ENCODE measurements around the gene NRN1. TPM values are rescaled to one million over a fixed set of nuclear protein-coding genes. Genes with fewer than 3 reads are reported as not detected.

Gene NRN1
- 0.30 TPM for polyA plus RNA-seq (2013, experiment 1 of 2)
- polyA plus RNA-seq (2013, experiment 2 of 2), result 0.40 TPM

- Histone ChIP-seq H2BK15ac (ENCODE audit: low read depth, poor library complexity, severe bottlenecking) (no peak within 1 kb of the TSS), H2BK120ac (ENCODE audit: low read depth, low read length) (no peak within 1 kb of the TSS), H3K9ac (ENCODE audit: low read length) (peak within 1 kb of the TSS; percentile 90), H3K4me2 (ENCODE audit: low read length, poor library complexity, severe bottlenecking) (peak within 1 kb of the TSS; percentile 29), H3K18ac (ENCODE audit: low read depth in 1 of 2, low read length in 2 of 2) (no peak within 1 kb of the TSS), H3K14ac (ENCODE audit: low read length in 2 of 2) (no peak within 1 kb of the TSS), H3K27me3 (ENCODE audit: control insufficient read depth in 1 of 2, insufficient read depth in 1 of 2, low read length in 2 of 2) (peaks cover 62 to 82% of the 10 kb centered on the region in 2 experiments), H3K27ac (ENCODE audit: low read length, poor library complexity, severe bottlenecking) (no peak within 1 kb of the TSS), H3K36me3 (ENCODE audit: control insufficient read depth in 1 of 2, insufficient read depth in 2 of 2, low read depth in 1 of 2, low read length in 2 of 2) (peaks cover 0 to 2% of the 10 kb centered on the region in 2 experiments), H4K8ac (ENCODE audit: low read length) (no peak within 1 kb of the TSS), H2BK5ac (ENCODE audit: low read depth, low read length, poor library complexity, severe bottlenecking) (no peak within 1 kb of the TSS), H2BK12ac (ENCODE audit: low read length in 2 of 2) (no peak within 1 kb of the TSS), H3K23ac (ENCODE audit: low read length in 2 of 2) (no peak within 1 kb of the TSS), H2AFZ (ENCODE audit: low read depth, low read length) (no peak within 1 kb of the TSS), H2AK5ac (ENCODE audit: low read length, severe bottlenecking) (no peak within 1 kb of the TSS), H3K4me3 (ENCODE audit: insufficient read depth in 1 of 2, low read depth in 1 of 2, low read length in 2 of 2) (peak within 1 kb of the TSS; percentile 21 to 81), H3K79me1 (replicated peaks; ENCODE audit: low read length, poor library complexity, severe bottlenecking) (no peaks in the 10 kb centered on the region), H3K4me1 (ENCODE audit: control insufficient read depth, insufficient read depth, low read depth, low read length) (peaks cover 34% of the 10 kb centered on the region), H3K4ac (ENCODE audit: low read depth in 1 of 2, low read length in 2 of 2) (no peak within 1 kb of the TSS), H3K9me3 (ENCODE audit: control insufficient read depth, low read length) (no peaks in the 10 kb centered on the region), H4K91ac (ENCODE audit: low read length) (no peak within 1 kb of the TSS)
- WGBS, result 6% methylated on average over 33 of the region's 51 CpGs
- no peak for DNase-seq
These were observed at the start of gene NRN1 for GRCh38 chr6:6006428-6007365. NRN1 (minus strand) TSS chr6:6006925; CDS start chr6:6006749, 176 bp downstream.

DNA sequence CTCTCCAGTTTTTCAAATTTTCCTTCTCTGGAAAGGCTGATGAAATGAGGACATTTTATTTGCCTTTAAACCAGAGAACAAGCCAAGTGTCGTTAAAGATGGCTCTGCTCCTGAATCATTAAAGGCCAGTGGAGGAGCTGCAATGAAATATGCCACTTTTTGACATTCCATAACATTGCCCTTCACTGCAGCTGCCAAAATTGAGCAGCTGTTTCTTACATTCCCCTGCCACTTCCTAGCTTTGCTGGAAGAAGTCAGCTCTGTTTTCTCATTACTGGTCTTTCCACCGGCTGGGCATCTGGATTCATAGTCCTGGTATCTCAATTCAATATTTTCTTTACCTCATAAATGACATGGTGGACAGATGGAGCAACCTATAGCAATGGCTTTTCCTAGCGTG, 45.5 kb upstream of the NRN1 start:
- Histone ChIP-seq H3K23ac (ENCODE audit: low read length in 2 of 2) (no peak overlapping the region), H3K27ac (ENCODE audit: low read length, poor library complexity, severe bottlenecking) (no peak overlapping the region), H3K9ac (ENCODE audit: low read length) (no peak overlapping the region), H2BK5ac (ENCODE audit: low read depth, low read length, poor library complexity, severe bottlenecking) (no peak overlapping the region), H3K14ac (ENCODE audit: low read length in 2 of 2) (no peak overlapping the region), H3K4me3 (ENCODE audit: insufficient read depth in 1 of 2, low read depth in 1 of 2, low read length in 2 of 2) (no peak overlapping the region), H2BK15ac (ENCODE audit: low read depth, poor library complexity, severe bottlenecking) (no peak overlapping the region), H2AFZ (ENCODE audit: low read depth, low read length) (no peak overlapping the region), H3K79me1 (replicated peaks; ENCODE audit: low read length, poor library complexity, severe bottlenecking) (no peaks in the 10 kb centered on the region), H2BK12ac (ENCODE audit: low read length in 2 of 2) (no peak overlapping the region), H4K8ac (ENCODE audit: low read length) (no peak overlapping the region), H3K27me3 (ENCODE audit: control insufficient read depth in 1 of 2, insufficient read depth in 1 of 2, low read length in 2 of 2) (peaks cover 0 to 34% of the 10 kb centered on the region in 2 experiments), H2BK120ac (ENCODE audit: low read depth, low read length) (no peak overlapping the region), H3K4me2 (ENCODE audit: low read length, poor library complexity, severe bottlenecking) (no peak overlapping the region), H2AK5ac (ENCODE audit: low read length, severe bottlenecking) (no peak overlapping the region), H3K9me3 (ENCODE audit: control insufficient read depth, low read length) (peaks cover 5% of the 10 kb centered on the region), H3K4me1 (ENCODE audit: control insufficient read depth, insufficient read depth, low read depth, low read length) (no peaks in the 10 kb centered on the region), H3K36me3 (ENCODE audit: control insufficient read depth in 1 of 2, insufficient read depth in 2 of 2, low read depth in 1 of 2, low read length in 2 of 2) (no peaks in the 10 kb centered on the region), H3K4ac (ENCODE audit: low read depth in 1 of 2, low read length in 2 of 2) (no peak overlapping the region), H3K18ac (ENCODE audit: low read depth in 1 of 2, low read length in 2 of 2) (no peak overlapping the region), H4K91ac (ENCODE audit: low read length) (no peak overlapping the region)
- 60% methylated on average over 3 of the region's 3 CpGs for WGBS
- DNase-seq, result no peak

DNA sequence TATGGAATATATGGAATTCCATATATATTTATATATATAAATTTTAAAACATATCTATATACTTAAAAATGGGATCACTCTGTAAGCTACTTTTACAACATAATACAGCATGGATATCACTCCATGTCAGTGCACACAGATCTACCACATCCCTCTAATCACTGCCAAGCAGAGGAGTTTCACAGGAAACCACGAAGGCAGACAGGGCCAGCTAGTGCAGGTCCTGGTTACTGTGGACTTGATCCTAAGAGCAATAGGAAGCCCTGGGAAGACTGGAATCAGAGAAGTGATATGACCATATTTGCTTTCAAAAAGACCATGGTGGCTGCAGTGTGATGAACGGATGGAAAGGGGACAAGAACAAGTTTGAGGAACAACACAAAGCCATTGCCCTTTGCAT, 40.0 kb upstream of the NRN1 start:
- H3K18ac ChIP-seq (ENCODE audit: low read depth in 1 of 2, low read length in 2 of 2), result no peak overlapping the region
- no peak overlapping the region for H2BK12ac ChIP-seq (ENCODE audit: low read length in 2 of 2)
- H2AFZ ChIP-seq (ENCODE audit: low read depth, low read length), result no peak overlapping the region
- H3K4me2 ChIP-seq (ENCODE audit: low read length, poor library complexity, severe bottlenecking), result no peak overlapping the region
- no peak overlapping the region for H2BK120ac ChIP-seq (ENCODE audit: low read depth, low read length)
- H3K79me1 ChIP-seq (replicated peaks; ENCODE audit: low read length, poor library complexity, severe bottlenecking), result no peaks in the 10 kb centered on the region
- peaks cover 5% of the 10 kb centered on the region for H3K9me3 ChIP-seq (ENCODE audit: control insufficient read depth, low read length)
- peaks cover 0 to 12% of the 10 kb centered on the region in 2 experiments for H3K27me3 ChIP-seq (ENCODE audit: control insufficient read depth in 1 of 2, insufficient read depth in 1 of 2, low read length in 2 of 2)
- H3K4me3 ChIP-seq (ENCODE audit: insufficient read depth in 1 of 2, low read depth in 1 of 2, low read length in 2 of 2), result no peak overlapping the region
- no peak overlapping the region for H2BK5ac ChIP-seq (ENCODE audit: low read depth, low read length, poor library complexity, severe bottlenecking)
- no peak overlapping the region for H4K8ac ChIP-seq (ENCODE audit: low read length)
- 64% methylated on average over 2 of the region's 2 CpGs for WGBS
- H2BK15ac ChIP-seq (ENCODE audit: low read depth, poor library complexity, severe bottlenecking), result no peak overlapping the region
- no peak overlapping the region for H3K14ac ChIP-seq (ENCODE audit: low read length in 2 of 2)
- H3K36me3 ChIP-seq (ENCODE audit: control insufficient read depth in 1 of 2, insufficient read depth in 2 of 2, low read depth in 1 of 2, low read length in 2 of 2), result no peaks in the 10 kb centered on the region
- H3K9ac ChIP-seq (ENCODE audit: low read length), result no peak overlapping the region
- H3K27ac ChIP-seq (ENCODE audit: low read length, poor library complexity, severe bottlenecking), result no peak overlapping the region
- H3K4me1 ChIP-seq (ENCODE audit: control insufficient read depth, insufficient read depth, low read depth, low read length), result no peaks in the 10 kb centered on the region
- no peak overlapping the region for H4K91ac ChIP-seq (ENCODE audit: low read length)
- H3K23ac ChIP-seq (ENCODE audit: low read length in 2 of 2), result no peak overlapping the region
- H2AK5ac ChIP-seq (ENCODE audit: low read length, severe bottlenecking), result no peak overlapping the region
- no peak overlapping the region for H3K4ac ChIP-seq (ENCODE audit: low read depth in 1 of 2, low read length in 2 of 2)
- no peak for DNase-seq

- H3K18ac ChIP-seq (ENCODE audit: low read depth in 1 of 2, low read length in 2 of 2), result no peak overlapping the region
- no peaks in the 10 kb centered on the region for H3K79me1 ChIP-seq (replicated peaks; ENCODE audit: low read length, poor library complexity, severe bottlenecking)
- H2BK12ac ChIP-seq (ENCODE audit: low read length in 2 of 2), result no peak overlapping the region
- no peak overlapping the region for H3K4me2 ChIP-seq (ENCODE audit: low read length, poor library complexity, severe bottlenecking)
- no peak overlapping the region for H2AK5ac ChIP-seq (ENCODE audit: low read length, severe bottlenecking)
- H3K36me3 ChIP-seq (ENCODE audit: control insufficient read depth in 1 of 2, insufficient read depth in 2 of 2, low read depth in 1 of 2, low read length in 2 of 2), result no peaks in the 10 kb centered on the region
- no peak overlapping the region for H2BK5ac ChIP-seq (ENCODE audit: low read depth, low read length, poor library complexity, severe bottlenecking)
- H2BK15ac ChIP-seq (ENCODE audit: low read depth, poor library complexity, severe bottlenecking), result no peak overlapping the region
- H3K27ac ChIP-seq (ENCODE audit: low read length, poor library complexity, severe bottlenecking), result no peak overlapping the region
- no peaks in the 10 kb centered on the region for H3K4me1 ChIP-seq (ENCODE audit: control insufficient read depth, insufficient read depth, low read depth, low read length)
- H2AFZ ChIP-seq (ENCODE audit: low read depth, low read length), result no peak overlapping the region
- H3K14ac ChIP-seq (ENCODE audit: low read length in 2 of 2), result no peak overlapping the region
- no peak overlapping the region for H4K8ac ChIP-seq (ENCODE audit: low read length)
- DNase-seq, result no peak
- no peak overlapping the region for H4K91ac ChIP-seq (ENCODE audit: low read length)
- no peak overlapping the region for H3K4me3 ChIP-seq (ENCODE audit: insufficient read depth in 1 of 2, low read depth in 1 of 2, low read length in 2 of 2)
- H3K4ac ChIP-seq (ENCODE audit: low read depth in 1 of 2, low read length in 2 of 2), result no peak overlapping the region
- no peaks in the 10 kb centered on the region for H3K9me3 ChIP-seq (ENCODE audit: control insufficient read depth, low read length)
- no peak overlapping the region for H3K9ac ChIP-seq (ENCODE audit: low read length)
- H3K27me3 ChIP-seq (ENCODE audit: control insufficient read depth in 1 of 2, insufficient read depth in 1 of 2, low read length in 2 of 2), result peaks cover 0 to 5% of the 10 kb centered on the region in 2 experiments
- H3K23ac ChIP-seq (ENCODE audit: low read length in 2 of 2), result no peak overlapping the region
- 61% methylated on average over 2 of the region's 3 CpGs for WGBS
- H2BK120ac ChIP-seq (ENCODE audit: low read depth, low read length), result no peak overlapping the region
These were observed 33.3 kb upstream of the NRN1 start for GRCh38 chr6:6039946-6040509.
